Caco-2 (cell line): ENCODE data around the gene FGF2. TPM values are rescaled to one million over a fixed set of nuclear protein-coding genes. Genes with fewer than 3 reads are reported as not detected.
"Not testable (repeated sequence)": the region's sequence is repeated elsewhere in the genome, so short reads cannot be mapped to it uniquely, and the experiment has no call there.

Source experiments
- BruUV-seq: library from RNA; stranded (reverse); fragments of 400-500 nt; replicated peaks from 2 replicates; lab custom pipeline; 2021; lab: Mats Ljungman, UMichigan
- CTCF ChIA-PET: fragments of 300-600 bp; sonication (Branson Sonifier 250); formaldehyde crosslinking; loops from one replicate; lab custom pipeline; 2022; ENCODE audit warnings: antibody characterized with exemption; lab: Charles Lee
- POLR2A ChIA-PET: fragments of 300-600 bp; sonication (Branson Sonifier 250); formaldehyde crosslinking; loops from one replicate; lab custom pipeline; 2022; ENCODE audit warnings: antibody characterized with exemption; lab: Charles Lee
- DNase-seq, 2 experiments: peaks; one replicate each; pipeline versions ENCODE4 v3.0.0 to v3.0.0-alpha.2; 2020 to 2022
- H3K27me3 ChIP-seq: replicated peaks from 2 replicates; pipeline ENCODE4 v1.6.0; 2011; ENCODE audit warnings: low read length; ENCODE audit not compliant: control insufficient read depth, insufficient read depth
- H3K36me3 ChIP-seq: 2 replicates; pipeline ENCODE4 v1.5.1; 2011; ENCODE audit warnings: low read length; ENCODE audit not compliant: control insufficient read depth, insufficient read depth
- H3K4me1 ChIP-seq: fragments of 250-450 bp; sonication (Bioruptor Pico); 2 replicates; pipeline ENCODE4 v1.5.1; 2020; ENCODE audit warnings: mild to moderate bottlenecking
- H3K4me3 ChIP-seq: 2 replicates; pipeline ENCODE4 v1.5.1; 2011; ENCODE audit warnings: low read depth, mild to moderate bottlenecking, control low read depth, low read length
- H3K9me3 ChIP-seq: fragments of 250-450 bp; sonication (Bioruptor Pico); 2 replicates; pipeline ENCODE4 v1.5.1; 2020; ENCODE audit warnings: mild to moderate bottlenecking, moderate library complexity
- H3K27ac Mint-ChIP-seq: one replicate; pipeline ENCODE4 v1.8.0; 2022; ENCODE audit warnings: mixed read lengths; ENCODE audit not compliant: unreplicated experiment
- H3K27me3 Mint-ChIP-seq: one replicate; pipeline ENCODE4 v1.8.0; 2022; ENCODE audit warnings: mixed read lengths; ENCODE audit not compliant: insufficient read depth, unreplicated experiment
- H3K36me3 Mint-ChIP-seq: one replicate; pipeline ENCODE4 v1.8.0; 2022; ENCODE audit warnings: mild to moderate bottlenecking, mixed read lengths; ENCODE audit not compliant: insufficient read depth, unreplicated experiment
- H3K4me1 Mint-ChIP-seq: one replicate; pipeline ENCODE4 v1.8.0; 2022; ENCODE audit warnings: low read depth, mixed read lengths; ENCODE audit not compliant: unreplicated experiment
- H3K4me3 Mint-ChIP-seq: one replicate; pipeline ENCODE4 v1.8.0; 2022; ENCODE audit warnings: mild to moderate bottlenecking, moderate library complexity, mixed read lengths; ENCODE audit not compliant: unreplicated experiment
- H3K9me3 Mint-ChIP-seq: one replicate; pipeline ENCODE4 v1.8.0; 2022; ENCODE audit warnings: mixed read lengths; ENCODE audit not compliant: unreplicated experiment
- CTCF ChIP-seq, 2 experiments: fragments of 200-600 bp in 1 of 2; IDR thresholded peaks; 1 replicate in 1 of 2; 2 replicates in 1 of 2; pipeline versions ENCODE4 v1.5.1 to v1.8.0; 2011 to 2022; ENCODE audit warnings: antibody characterized with exemption in 1 of 2, control low read depth in 1 of 2, inconsistent platforms in 1 of 2, low read depth in 1 of 2, low read length in 1 of 2, mild to moderate bottlenecking in 1 of 2, moderate library complexity in 1 of 2; ENCODE audit not compliant: insufficient read depth in 1 of 2, severe bottlenecking in 1 of 2, unreplicated experiment in 1 of 2
- intact Hi-C: fragments of 100-400 bp; cut with micrococcal nuclease; formaldehyde crosslinking; loops from one replicate; pipeline ENCODE4 v1.10.0; 2022; ENCODE audit not compliant: unreplicated experiment
- total RNA-seq: library from RNA; stranded (reverse); gene quantifications from 2 replicates; pipeline ENCODE4 v1.2.3, GENCODE V29; 2022

FGF2 gene
- total RNA-seq, 1 experiment from 2014 or later = 0.20 TPM

- no peak overlapping the region for H3K4me3 ChIP-seq
- H3K27ac Mint-ChIP-seq = no peak overlapping the region
- no peaks in the 10 kb centered on the region for H3K36me3 Mint-ChIP-seq
- H3K9me3 Mint-ChIP-seq = peaks cover 9% of the 10 kb centered on the region
- no peaks in the 10 kb centered on the region for H3K9me3 ChIP-seq
- no peaks in the 10 kb centered on the region for H3K27me3 Mint-ChIP-seq
- TF ChIP-seq CTCF (IDR thresholded peaks at IDR 0.05; ENCODE audit: insufficient read depth in 1 of 2, low read depth in 1 of 2, low read length in 1 of 2, severe bottlenecking in 1 of 2, unreplicated experiment in 1 of 2) = no peak
- H3K4me1 ChIP-seq = no peaks in the 10 kb centered on the region
- H3K27me3 ChIP-seq = no peaks in the 10 kb centered on the region
- peaks cover 13% of the 10 kb centered on the region for H3K4me1 Mint-ChIP-seq
- intact Hi-C loops = no loop called here
- no peak for DNase-seq
- no peaks in the 10 kb centered on the region for H3K36me3 ChIP-seq
- POLR2A ChIA-PET = no interaction called here
- H3K4me3 Mint-ChIP-seq = no peak overlapping the region
- BruUV-seq = no TSS peak
- CTCF ChIA-PET = no interaction called here
Measured at GRCh38 chr4:122842984-122843531, 16.4 kb downstream of the FGF2 start.

- DNase-seq, H3K4me3 ChIP-seq, H3K36me3 ChIP-seq, POLR2A ChIA-PET, H3K4me3 Mint-ChIP-seq, intact Hi-C loops, H3K27me3 ChIP-seq, H3K36me3 Mint-ChIP-seq, H3K27me3 Mint-ChIP-seq, H3K9me3 Mint-ChIP-seq, CTCF ChIA-PET, H3K9me3 ChIP-seq, H3K27ac Mint-ChIP-seq, H3K4me1 ChIP-seq, BruUV-seq: not testable (repeated sequence)
- peaks cover 13% of the 10 kb centered on the region for H3K4me1 Mint-ChIP-seq
Measured at GRCh38 chr4:122844391-122844790, 17.8 kb downstream of the FGF2 start.

GRCh38 chr4:122845066-122845465 is 18.4 kb downstream of the FGF2 start:
- peaks cover 13% of the 10 kb centered on the region for H3K4me1 Mint-ChIP-seq
- ChIA-PET POLR2A (no interaction called here), CTCF (no interaction called here)
- no peak for DNase-seq
- no peaks in the 10 kb centered on the region for H3K4me1 ChIP-seq
- no peaks in the 10 kb centered on the region for H3K36me3 Mint-ChIP-seq
- no peaks in the 10 kb centered on the region for H3K9me3 ChIP-seq
- no peaks in the 10 kb centered on the region for H3K27me3 ChIP-seq
- no peak overlapping the region for H3K4me3 ChIP-seq
- BruUV-seq = no TSS peak
- H3K9me3 Mint-ChIP-seq = peaks cover 9% of the 10 kb centered on the region
- intact Hi-C loops = no loop called here
- H3K27me3 Mint-ChIP-seq = no peaks in the 10 kb centered on the region
- no peak overlapping the region for H3K4me3 Mint-ChIP-seq
- TF ChIP-seq CTCF (IDR thresholded peaks at IDR 0.05; ENCODE audit: insufficient read depth in 1 of 2, low read depth in 1 of 2, low read length in 1 of 2, severe bottlenecking in 1 of 2, unreplicated experiment in 1 of 2) = no peak
- H3K36me3 ChIP-seq = no peaks in the 10 kb centered on the region
- H3K27ac Mint-ChIP-seq = no peak overlapping the region

GRCh38 chr4:122845760-122846159 is 19.1 kb downstream of the FGF2 start:
- no peak for TF ChIP-seq CTCF (IDR thresholded peaks at IDR 0.05; ENCODE audit: insufficient read depth in 1 of 2, low read depth in 1 of 2, low read length in 1 of 2, severe bottlenecking in 1 of 2, unreplicated experiment in 1 of 2)
- BruUV-seq = no TSS peak
- H3K9me3 ChIP-seq = no peaks in the 10 kb centered on the region
- H3K27me3 ChIP-seq = no peaks in the 10 kb centered on the region
- H3K27me3 Mint-ChIP-seq = no peaks in the 10 kb centered on the region
- no peak overlapping the region for H3K27ac Mint-ChIP-seq
- peaks cover 9% of the 10 kb centered on the region for H3K9me3 Mint-ChIP-seq
- no peak for DNase-seq
- H3K4me1 Mint-ChIP-seq = peaks cover 13% of the 10 kb centered on the region
- CTCF ChIA-PET = no interaction called here
- no peaks in the 10 kb centered on the region for H3K36me3 ChIP-seq
- POLR2A ChIA-PET = no interaction called here
- no peak overlapping the region for H3K4me3 ChIP-seq
- no peak overlapping the region for H3K4me3 Mint-ChIP-seq
- intact Hi-C loops = no loop called here
- H3K36me3 Mint-ChIP-seq = no peaks in the 10 kb centered on the region
- H3K4me1 ChIP-seq = no peaks in the 10 kb centered on the region
